ENCODE results near the gene OR10V1. TPM values are rescaled to one million over a fixed set of nuclear protein-coding genes. Genes with fewer than 3 reads are reported as not detected.

OR10V1 gene
- total and polyA plus RNA-seq, 8 donors: not detected

DNA sequence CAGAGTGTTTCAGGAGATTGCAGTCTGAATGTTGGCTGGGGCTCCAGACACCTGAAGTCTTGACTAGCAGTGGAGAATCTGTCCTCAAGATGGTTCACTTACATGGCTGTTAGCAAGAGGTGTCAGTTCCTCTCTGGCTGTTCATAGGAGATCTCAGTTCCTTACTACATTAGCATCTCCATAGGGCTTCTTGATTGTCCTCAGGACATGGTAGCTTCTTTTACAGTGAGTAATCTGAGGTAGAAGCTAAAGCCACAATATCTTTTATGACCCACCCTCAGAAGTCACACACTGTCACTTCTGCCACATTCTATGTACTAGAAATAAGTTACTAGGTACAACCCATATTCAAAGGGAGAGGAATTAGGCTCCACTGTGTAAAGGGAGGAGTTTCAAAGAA lies 34.3 kb downstream of the OR10V1 start:
- intact Hi-C loops (cut with DNase I): loop anchor here in 1 of 3 donors (5.0 kb wide), 1 partner anchor 147 kb away; no protein-coding TSS in a partner anchor
- Histone ChIP-seq H3K27me3 (no peaks in the 10 kb centered on the region), H3K4me1 (no peaks in the 10 kb centered on the region), H3K9me3 (no peaks in the 10 kb centered on the region), H3K4me3 (no peak overlapping the region), H3K36me3 (no peaks in the 10 kb centered on the region), H3K27ac (no peak overlapping the region)
- TF ChIP-seq CTCF (IDR thresholded peaks at IDR 0.05): no peak
- DNase-seq: no peak
- ATAC-seq: no peak
- no peak for FAIRE-seq

GRCh38 chr11:59678813-59679165 lies 34.9 kb downstream of the OR10V1 start:
- H3K27ac ChIP-seq: no peak overlapping the region
- DNase-seq (no peak), FAIRE-seq (no peak), ATAC-seq (no peak)
- no peaks in the 10 kb centered on the region for H3K9me3 ChIP-seq
- H3K4me3 ChIP-seq: no peak overlapping the region
- no peaks in the 10 kb centered on the region for H3K27me3 ChIP-seq
- H3K36me3 ChIP-seq: no peaks in the 10 kb centered on the region
- intact Hi-C loops (cut with DNase I): loop anchor here in 1 of 3 donors (5.0 kb wide), 1 partner anchor 146 kb away; no protein-coding TSS in a partner anchor
- H3K4me1 ChIP-seq: no peaks in the 10 kb centered on the region
- 83 to 93% methylated on average over 3 of the region's 3 CpGs for WGBS, 2 donors
- no peak for TF ChIP-seq CTCF (IDR thresholded peaks at IDR 0.05)

GRCh38 chr11:59678118-59678812 lies 35.4 kb downstream of the OR10V1 start:
- ATAC-seq (no peak), DNase-seq (no peak), FAIRE-seq (no peak)
- intact Hi-C loops (cut with DNase I): loop anchor here in 1 of 3 donors (5.0 kb wide), 1 partner anchor 146 kb away; no protein-coding TSS in a partner anchor
- Histone ChIP-seq H3K4me1 (no peaks in the 10 kb centered on the region), H3K4me3 (no peak overlapping the region), H3K36me3 (no peaks in the 10 kb centered on the region), H3K9me3 (no peaks in the 10 kb centered on the region), H3K27ac (no peak overlapping the region), H3K27me3 (no peaks in the 10 kb centered on the region)
- 78 to 86% methylated on average over 2 of the region's 2 CpGs for WGBS, 2 donors
- TF ChIP-seq CTCF (IDR thresholded peaks at IDR 0.05): no peak

GRCh38 chr11:59676205-59676604 lies 37.4 kb downstream of the OR10V1 start:
- no peak for FAIRE-seq

More at GRCh38 chr11:59676205-59676604, 37.4 kb downstream of the OR10V1 start:
- no peak for ATAC-seq
- Histone ChIP-seq H3K4me3 (no peak overlapping the region), H3K27ac (no peak overlapping the region), H3K9me3 (no peaks in the 10 kb centered on the region), H3K4me1 (no peaks in the 10 kb centered on the region), H3K27me3 (no peaks in the 10 kb centered on the region), H3K36me3 (no peaks in the 10 kb centered on the region)
- TF ChIP-seq CTCF (IDR thresholded peaks at IDR 0.05): no peak
- intact Hi-C loops (cut with DNase I): loop anchor here in 1 of 3 donors (5.0 kb wide), 1 partner anchor 144 kb away; no protein-coding TSS in a partner anchor
- WGBS, 2 donors: 74 to 80% methylated on average over 8 of the region's 8 CpGs
- no peak for DNase-seq

Data from pancreas (tissue), 10 donors.